Panc1 (cell line): ENCODE data around the gene FARP1. TPM values are rescaled to one million over a fixed set of nuclear protein-coding genes. Genes with fewer than 3 reads are reported as not detected.

Source experiments
- ATAC-seq: fragments of 200-7000 bp; cut with Tn5 transposase; 2 replicates; pipeline ENCODE4 v1.9.1; 2020; ENCODE audit warnings: mild to moderate bottlenecking, moderate library complexity
- BruUV-seq: library from RNA; stranded (reverse); fragments of 400-500 nt; replicated peaks from 2 replicates; lab custom pipeline; 2021; lab: Mats Ljungman, UMichigan
- CTCF ChIA-PET: fragments of 300-600 bp; sonication (Branson Sonifier 250); formaldehyde crosslinking; loops from one replicate; lab custom pipeline; 2022; ENCODE audit warnings: antibody characterized with exemption; lab: Charles Lee
- POLR2A ChIA-PET: fragments of 300-600 bp; sonication (Branson Sonifier 250); formaldehyde crosslinking; loops from one replicate; lab custom pipeline; 2022; ENCODE audit warnings: antibody characterized with exemption; lab: Charles Lee
- DNase-seq: peaks from one replicate; pipeline ENCODE4 v3.0.0-alpha.2; 2010; ENCODE audit warnings: low read depth, low spot score
- H3K27ac ChIP-seq: 2 replicates; pipeline ENCODE4 v1.5.1; 2011; ENCODE audit warnings: mild to moderate bottlenecking, low read length, inconsistent platforms
- H3K27me3 ChIP-seq: fragments of 200-500 bp; sonication (Bioruptor generic); 2 replicates; pipeline ENCODE4 v1.6.0; 2014; ENCODE audit warnings: low read length, inconsistent platforms; ENCODE audit not compliant: control insufficient read depth, insufficient read depth
- H3K36me3 ChIP-seq: fragments of 200-500 bp; sonication (Bioruptor generic); 2 replicates; pipeline ENCODE4 v1.5.1; 2014; ENCODE audit warnings: inconsistent platforms, mild to moderate bottlenecking, low read length, moderate library complexity; ENCODE audit not compliant: control insufficient read depth, insufficient read depth
- H3K4me1 ChIP-seq: 2 replicates; pipeline ENCODE4 v1.5.1; 2011; ENCODE audit warnings: inconsistent platforms, mild to moderate bottlenecking, low read length, moderate library complexity; ENCODE audit not compliant: control insufficient read depth, insufficient read depth
- H3K4me3 ChIP-seq, 2 experiments: 2 replicates each; pipeline ENCODE4 v1.5.1; 2011 to 2012; ENCODE audit warnings: low read depth in 2 of 2, low read length in 2 of 2, mild to moderate bottlenecking in 2 of 2, inconsistent platforms in 1 of 2, moderate library complexity in 1 of 2
- H3K9me3 ChIP-seq: fragments of 200-500 bp; sonication (Bioruptor generic); 2 replicates; pipeline ENCODE4 v1.5.1; 2014; ENCODE audit warnings: low read depth, mild to moderate bottlenecking, inconsistent platforms, low read length, moderate library complexity; ENCODE audit not compliant: control insufficient read depth, insufficient read depth
- CTCF ChIP-seq: fragments of 450-650 bp; IDR thresholded peaks from 2 replicates; pipeline ENCODE4 v1.5.1; 2017; ENCODE audit warnings: mild to moderate bottlenecking
- POLR2AphosphoS5 ChIP-seq: IDR thresholded peaks from 2 replicates; pipeline ENCODE4 v1.6.1; 2012; ENCODE audit warnings: mild to moderate bottlenecking, low read depth, low read length, moderate library complexity
- REST ChIP-seq, 2 experiments: IDR thresholded peaks; 2 replicates each; pipeline ENCODE4 v1.6.1; 2011 to 2012; ENCODE audit warnings: low read depth in 2 of 2, control low read depth in 1 of 2, low read length in 1 of 2, mild to moderate bottlenecking in 1 of 2, moderate library complexity in 1 of 2; ENCODE audit not compliant: insufficient read depth in 1 of 2
- SIN3A ChIP-seq: IDR thresholded peaks from 2 replicates; pipeline ENCODE4 v1.6.1; 2012; ENCODE audit warnings: low read depth, mild to moderate bottlenecking, low read length, moderate library complexity, borderline replicate concordance; ENCODE audit not compliant: insufficient read depth
- TCF7L2 ChIP-seq: IDR thresholded peaks from 2 replicates; pipeline ENCODE4 v1.6.1; 2011; ENCODE audit warnings: mild to moderate bottlenecking, low read depth, low read length, inconsistent platforms
- in situ Hi-C: cut with HindIII; loops from 2 replicates; pipeline ENCODE4 v1.10.0; 2016; ENCODE audit warnings: low sequenced_read_pairs, low pct_unique_long_range_greater_than_20kb
- intact Hi-C: fragments of 100-400 bp; cut with micrococcal nuclease; formaldehyde crosslinking; loops from one replicate; pipeline ENCODE4 v1.10.0; 2022; ENCODE audit not compliant: unreplicated experiment
- total RNA-seq: library from RNA; stranded (reverse); gene quantifications from one replicate; pipeline ENCODE4 v1.2.1, GENCODE V29; 2021; ENCODE audit not compliant: unreplicated experiment

The FARP1 gene
- total RNA-seq, 1 experiment from 2014 or later: 61.9 TPM

- Histone ChIP-seq H3K36me3 (no peaks in the 10 kb centered on the region), H3K4me3 (no peak overlapping the region), H3K27me3 (no peaks in the 10 kb centered on the region), H3K27ac (no peak overlapping the region), H3K9me3 (no peaks in the 10 kb centered on the region), H3K4me1 (no peaks in the 10 kb centered on the region)
- ChIA-PET POLR2A (no interaction called here), CTCF (no interaction called here)
- in situ Hi-C loops (no loop called here), intact Hi-C loops (no loop called here)
- DNase-seq: no peak
- ATAC-seq: no peak
- BruUV-seq: no TSS peak
- TF ChIP-seq TCF7L2 (no peak), REST (IDR thresholded peaks at IDR 0.05; ENCODE audit: insufficient read depth in 1 of 2, low read depth in 2 of 2, low read length in 1 of 2) (no peak), CTCF (no peak), SIN3A (no peak), POLR2AphosphoS5 (no peak)
These were observed 99.1 kb downstream of the FARP1 start for GRCh38 chr13:98241976-98242375.

- ChIA-PET CTCF (no interaction called here), POLR2A (no interaction called here)
- no peaks in the 10 kb centered on the region for H3K27me3 ChIP-seq
- ATAC-seq (no peak), DNase-seq (no peak)
- BruUV-seq: no TSS peak
- H3K27ac ChIP-seq: no peak overlapping the region
- no peaks in the 10 kb centered on the region for H3K36me3 ChIP-seq
- in situ Hi-C loops: no loop called here
- no peaks in the 10 kb centered on the region for H3K4me1 ChIP-seq
- no peaks in the 10 kb centered on the region for H3K9me3 ChIP-seq
- intact Hi-C loops: no loop called here
- TF ChIP-seq REST (IDR thresholded peaks at IDR 0.05; ENCODE audit: insufficient read depth in 1 of 2, low read depth in 2 of 2, low read length in 1 of 2): no peak
- no peak for TF ChIP-seq SIN3A
- TF ChIP-seq CTCF: no peak
- TF ChIP-seq POLR2AphosphoS5: no peak
- no peak overlapping the region for H3K4me3 ChIP-seq
These were observed 99.5 kb downstream of the FARP1 start for GRCh38 chr13:98242403-98242802.
